HepG2 (cell line): Measurements from ENCODE around the gene C22orf39. TPM values are rescaled to one million over a fixed set of nuclear protein-coding genes. Genes with fewer than 3 reads are reported as not detected.

Experiments used
- ATAC-seq: fragments of 200-7000 bp; cut with Tn5 transposase; 3 replicates; pipeline ENCODE4 v1.9.1; 2020; ENCODE audit warnings: mild to moderate bottlenecking, moderate library complexity
- BruUV-seq: library from RNA; stranded (reverse); fragments of 400-500 nt; replicated peaks from 2 replicates; lab custom pipeline; 2021; lab: Mats Ljungman, UMichigan
- CTCF ChIA-PET: fragments of 300-600 bp; formaldehyde crosslinking; extraction: SDS; loops from one replicate; lab custom pipeline; 2021; ENCODE audit warnings: low total read pairs, inconsistent platforms, low intra/inter-chr PET ratio; lab: Yijun Ruan, JAX
- POLR2A ChIA-PET: fragments of 350-600 bp; sonication (Branson Sonifier 250); formaldehyde crosslinking; loops from one replicate; lab custom pipeline; 2020; ENCODE audit warnings: antibody characterized with exemption, inconsistent platforms; lab: Yijun Ruan, JAX
- DNase-seq: peaks from one replicate; pipeline ENCODE4 v3.0.0-alpha.2; 2015; ENCODE audit warnings: low spot score
- FAIRE-seq: peaks from 3 replicates; lab custom pipeline; 2011; peaks lifted over from hg19 to GRCh38; lab: Jason Lieb, UNC
- H2AFZ ChIP-seq: one replicate; pipeline ENCODE4 v1.6.1; 2011; ENCODE audit warnings: low read length, inconsistent platforms
- H3K27ac ChIP-seq: fragments of 300-600 bp; 3 replicates; pipeline ENCODE4 v1.8.0; 2011; ENCODE audit warnings: mixed run types, mild to moderate bottlenecking, mixed read lengths, low read length, inconsistent platforms; ENCODE audit not compliant: insufficient read depth; ENCODE audit errors: extremely low read length
- H3K27me3 ChIP-seq, 2 experiments: fragments of 200-600 bp in 1 of 2; 2 replicates in 1 of 2; 3 replicates in 1 of 2; pipeline versions ENCODE4 v1.6.0 to v1.8.0; 2011; ENCODE audit warnings: low read length in 2 of 2, mild to moderate bottlenecking in 2 of 2, moderate library complexity in 2 of 2, inconsistent platforms in 1 of 2; ENCODE audit not compliant: insufficient read depth in 2 of 2, control insufficient read depth in 1 of 2
- H3K36me3 ChIP-seq, 2 experiments: fragments of 200-600 bp in 1 of 2; replicated peaks in 1 of 2; 2 replicates in 1 of 2; 3 replicates in 1 of 2; pipeline versions ENCODE4 v1.5.1 to v1.8.0; 2011; ENCODE audit warnings: low read length in 2 of 2, inconsistent platforms in 1 of 2; ENCODE audit not compliant: insufficient read depth in 2 of 2, control insufficient read depth in 1 of 2
- H3K4me1 ChIP-seq: 2 replicates; pipeline ENCODE4 v1.5.1; 2012; ENCODE audit warnings: low read length, inconsistent platforms; ENCODE audit not compliant: insufficient read depth
- H3K4me2 ChIP-seq: 2 replicates; pipeline ENCODE4 v1.6.0; 2011; ENCODE audit warnings: low read depth, low read length, inconsistent platforms
- H3K4me3 ChIP-seq, 3 experiments: fragments of 200-600 bp in 1 of 3; sonication (generic), shearing (Covaris generic) in 1 of 3; replicated peaks in 1 of 3; 2 replicates each; pipeline ENCODE4 v1.5.1; 2011 to 2016; ENCODE audit warnings: low read length in 3 of 3, inconsistent platforms in 2 of 3, low read depth in 2 of 3, mild to moderate bottlenecking in 2 of 3, control low read depth in 1 of 3, mixed read lengths in 1 of 3; ENCODE audit not compliant: insufficient read depth in 1 of 3
- H3K79me2 ChIP-seq: one replicate; pipeline ENCODE4 v1.6.1; 2011; ENCODE audit warnings: low read length, inconsistent platforms; ENCODE audit not compliant: insufficient read depth
- H3K9ac ChIP-seq: 2 replicates; pipeline ENCODE4 v1.6.0; 2011; ENCODE audit warnings: mild to moderate bottlenecking, low read depth, low read length, inconsistent platforms; ENCODE audit not compliant: insufficient read depth
- H3K9me3 ChIP-seq: 2 replicates; pipeline ENCODE4 v1.5.1; 2012; ENCODE audit warnings: mild to moderate bottlenecking, low read length
- H4K20me1 ChIP-seq: 2 replicates; pipeline ENCODE4 v1.6.0; 2011; ENCODE audit warnings: inconsistent platforms, mild to moderate bottlenecking, low read length, moderate library complexity; ENCODE audit not compliant: insufficient read depth
- AHDC1 ChIP-seq: sonication (generic); formaldehyde crosslinking; IDR thresholded peaks from 2 replicates; pipeline ENCODE4 v1.5.1; 2020; ENCODE audit warnings: mild to moderate bottlenecking, missing genetic modification reagents, borderline replicate concordance
- CERS6 ChIP-seq: sonication (generic); formaldehyde crosslinking; IDR thresholded peaks from 2 replicates; pipeline ENCODE4 v1.5.0; 2020; ENCODE audit warnings: missing genetic modification reagents
- FOXK1 ChIP-seq: sonication (generic); formaldehyde crosslinking; IDR thresholded peaks from 2 replicates; pipeline ENCODE4 v1.4.0; 2020; ENCODE audit warnings: low read depth, missing genetic modification reagents, borderline replicate concordance
- HNRNPLL ChIP-seq: fragments of 200-400 bp; formaldehyde crosslinking; IDR thresholded peaks from 2 replicates; pipeline ENCODE4 v1.6.1; 2017; ENCODE audit warnings: mild to moderate bottlenecking, low read depth, low read length; ENCODE audit not compliant: poor library complexity, severe bottlenecking
- JARID2 ChIP-seq: sonication (generic); formaldehyde crosslinking; IDR thresholded peaks from 2 replicates; pipeline ENCODE4 v1.8.1; 2023; ENCODE audit warnings: missing genetic modification reagents, inconsistent platforms; ENCODE audit not compliant: insufficient replicate concordance
- MTERF4 ChIP-seq: sonication (generic); formaldehyde crosslinking; IDR thresholded peaks from 2 replicates; pipeline ENCODE4 v1.8.0; 2023; ENCODE audit warnings: mild to moderate bottlenecking, missing genetic modification reagents
- NR1H2 ChIP-seq: sonication (generic); formaldehyde crosslinking; IDR thresholded peaks from 2 replicates; pipeline ENCODE4 v1.8.1; 2022; ENCODE audit warnings: low read depth, missing genetic modification reagents, borderline replicate concordance
- PPARG ChIP-seq: conservative IDR thresholded peaks from 2 replicates; pipeline ENCODE4 v1.6.1; 2016; ENCODE audit warnings: missing biosample characterization, missing genetic modification reagents
- SALL1 ChIP-seq: sonication (generic); formaldehyde crosslinking; IDR thresholded peaks from 2 replicates; pipeline ENCODE4 v1.8.0; 2022; ENCODE audit warnings: mild to moderate bottlenecking, missing genetic modification reagents
- ZBTB20 ChIP-seq: sonication (generic); formaldehyde crosslinking; IDR thresholded peaks from 2 replicates; pipeline ENCODE4 v1.8.1; 2023; ENCODE audit warnings: missing genetic modification reagents, low read depth, mild to moderate bottlenecking, borderline replicate concordance
- ZBTB4 ChIP-seq: sonication (generic); formaldehyde crosslinking; IDR thresholded peaks from 2 replicates; pipeline ENCODE4 v1.4.0; 2020; ENCODE audit warnings: missing genetic modification reagents, mild to moderate bottlenecking, borderline replicate concordance
- ZNF292 ChIP-seq: sonication (generic); formaldehyde crosslinking; IDR thresholded peaks from 2 replicates; pipeline ENCODE4 v1.8.1; 2022; ENCODE audit warnings: mild to moderate bottlenecking, low read depth, missing genetic modification reagents, borderline replicate concordance
- ZNF354B ChIP-seq: sonication (generic); formaldehyde crosslinking; IDR thresholded peaks from 2 replicates; pipeline ENCODE4 v1.8.0; 2022; ENCODE audit warnings: mild to moderate bottlenecking, missing genetic modification reagents
- ZNF879 ChIP-seq: sonication (generic); formaldehyde crosslinking; IDR thresholded peaks from 2 replicates; pipeline ENCODE4 v1.8.1; 2023; ENCODE audit warnings: missing genetic modification reagents
- WGBS: methylation state at CpG from one replicate; pipeline ENCODE4 v1.1.6; 2017; ENCODE audit warnings: low lambda C conversion rate; 5-methylcytosine and 5-hydroxymethylcytosine counted together
- in situ Hi-C: cut with HindIII; loops from 2 replicates; pipeline ENCODE4 v1.10.0; 2017; ENCODE audit warnings: low pct_unique_long_range_greater_than_20kb; ENCODE audit not compliant: extremely low pct_ligation_motif_present
- intact Hi-C: fragments of 100-400 bp; cut with micrococcal nuclease; formaldehyde crosslinking; loops from one replicate; pipeline ENCODE4 v1.10.0; 2022; ENCODE audit not compliant: unreplicated experiment
- polyA plus RNA-seq, 8 experiments: library from polyadenylated mRNA; depleted of rRNA in 3 of 8; stranded (reverse) in 7 of 8; unstranded in 1 of 8; fragments of >200 nt; fragmentation: Illumina TruSeq in 4 of 8; extraction: Trizol in 4 of 8; gene quantifications; 2 replicates each; pipeline versions ENCODE4 v1.2.1 to v1.2.3, GENCODE V29; 2011 to 2016; ENCODE audit warnings: low read depth in 4 of 8, missing spikeins in 1 of 8, mixed read lengths in 1 of 8; ENCODE audit not compliant: insufficient read depth in 1 of 8
- total RNA-seq, 5 experiments: library from RNA; depleted of rRNA; stranded (reverse); fragments of >200 nt; fragmentation: Illumina TruSeq; extraction: Trizol; gene quantifications; 2 replicates each; pipeline ENCODE4 v1.2.3, GENCODE V29; 2016; ENCODE audit warnings: low read depth in 1 of 5

The C22orf39 gene
- total and polyA plus RNA-seq, 2 of the 13 experiments (the other 11 are each of a cell fraction or from before 2014, with no cell fraction given) = 23.4 to 26.4 TPM

- no peak overlapping the region for H2AFZ ChIP-seq
- peaks cover 14% of the 10 kb centered on the region for H3K79me2 ChIP-seq
- DNase-seq (no peak), ATAC-seq (no peak), FAIRE-seq (no peak)
- peaks cover 6% of the 10 kb centered on the region; the same call in 1 of the 2 replicates for H4K20me1 ChIP-seq
- no peak overlapping the region for H3K4me3 ChIP-seq
- no peak overlapping the region for H3K4me2 ChIP-seq
- H3K27ac ChIP-seq = no peak overlapping the region
- 97% methylated on average over 4 of the region's 4 CpGs for WGBS
- no TSS peak for BruUV-seq
- in situ Hi-C loops (no loop called here), intact Hi-C loops (no loop called here)
- no peaks in the 10 kb centered on the region for H3K9me3 ChIP-seq
- peaks cover 11% of the 10 kb centered on the region for H3K4me1 ChIP-seq
- CTCF ChIA-PET = no interaction called here
- POLR2A ChIA-PET = no interaction called here
- H3K36me3 ChIP-seq = peaks cover 27 to 82% of the 10 kb centered on the region in 2 experiments; a peak in 4 of 5 replicates
- no peak overlapping the region for H3K9ac ChIP-seq
- H3K27me3 ChIP-seq = no peaks in the 10 kb centered on the region
- TF ChIP-seq JARID2 (CRISPR knock-in tag) = no peak
- TF ChIP-seq ZBTB20 (CRISPR knock-in tag) = no peak
- TF ChIP-seq ZNF292 (CRISPR knock-in tag) = no peak
- TF ChIP-seq AHDC1 = no peak
- no peak for TF ChIP-seq PPARG (CRISPR knock-in tag)
- TF ChIP-seq ZNF879 (CRISPR knock-in tag) = no peak
- TF ChIP-seq ZBTB4 (CRISPR knock-in tag) = no peak
- TF ChIP-seq MTERF4 (CRISPR knock-in tag) = no peak
- no peak for TF ChIP-seq HNRNPLL
- TF ChIP-seq ZNF354B = no peak
- TF ChIP-seq CERS6 (CRISPR knock-in tag) = no peak
- TF ChIP-seq NR1H2 = no peak
- TF ChIP-seq SALL1 (CRISPR knock-in tag) = no peak
- no peak for TF ChIP-seq FOXK1 (CRISPR knock-in tag)
Observed at GRCh38 chr22:19406846-19407245, 40.7 kb downstream of the C22orf39 start.
